ENCODE results near the gene EYA3. TPM values are rescaled to one million over a fixed set of nuclear protein-coding genes. Genes with fewer than 3 reads are reported as not detected.

EYA3 gene
- total RNA-seq, 2 donors from 2014 or later, result 16.7 to 19.4 TPM

DNA sequence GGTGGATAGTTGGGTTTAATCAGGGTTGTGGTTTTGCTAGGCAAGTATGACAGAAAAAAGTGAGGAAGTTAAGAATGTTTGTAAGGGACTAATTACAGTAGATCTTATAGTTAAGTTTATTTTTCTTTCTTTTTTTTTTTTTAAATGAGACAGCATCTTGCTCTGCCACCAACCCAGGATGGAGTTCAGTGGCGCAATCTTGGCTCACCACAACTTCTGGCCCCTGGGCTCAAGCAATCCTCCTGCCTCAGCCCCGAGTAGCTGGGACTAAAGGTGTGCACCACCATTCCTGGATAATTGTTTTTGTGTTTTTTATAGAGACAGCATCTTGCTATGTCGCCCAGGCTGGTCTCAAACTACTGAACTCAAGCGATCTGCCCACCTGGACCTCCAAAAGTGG, 41.7 kb downstream of the EYA3 start:
- no peaks in the 10 kb centered on the region for H3K36me3 ChIP-seq
- H3K4me1 ChIP-seq (replicated peaks), result no peaks in the 10 kb centered on the region
- H3K9me3 ChIP-seq, result no peaks in the 10 kb centered on the region
- no peak overlapping the region for H3K4me3 ChIP-seq
- H3K27ac ChIP-seq, result no peak overlapping the region
- intact Hi-C loops (cut with DNase I), result no loop called here
- DNase-seq (ENCODE audit: low spot score), result no peak
- WGBS, result 91% methylated on average over 4 of the region's 4 CpGs
- H3K27me3 ChIP-seq (replicated peaks; ENCODE audit: insufficient read depth), result no peaks in the 10 kb centered on the region
- TF ChIP-seq POLR2AphosphoS5 (IDR thresholded peaks at IDR 0.05) (no peak), POLR2A (IDR thresholded peaks at IDR 0.05) (no peak)
- TF ChIP-seq, protein P1, sequence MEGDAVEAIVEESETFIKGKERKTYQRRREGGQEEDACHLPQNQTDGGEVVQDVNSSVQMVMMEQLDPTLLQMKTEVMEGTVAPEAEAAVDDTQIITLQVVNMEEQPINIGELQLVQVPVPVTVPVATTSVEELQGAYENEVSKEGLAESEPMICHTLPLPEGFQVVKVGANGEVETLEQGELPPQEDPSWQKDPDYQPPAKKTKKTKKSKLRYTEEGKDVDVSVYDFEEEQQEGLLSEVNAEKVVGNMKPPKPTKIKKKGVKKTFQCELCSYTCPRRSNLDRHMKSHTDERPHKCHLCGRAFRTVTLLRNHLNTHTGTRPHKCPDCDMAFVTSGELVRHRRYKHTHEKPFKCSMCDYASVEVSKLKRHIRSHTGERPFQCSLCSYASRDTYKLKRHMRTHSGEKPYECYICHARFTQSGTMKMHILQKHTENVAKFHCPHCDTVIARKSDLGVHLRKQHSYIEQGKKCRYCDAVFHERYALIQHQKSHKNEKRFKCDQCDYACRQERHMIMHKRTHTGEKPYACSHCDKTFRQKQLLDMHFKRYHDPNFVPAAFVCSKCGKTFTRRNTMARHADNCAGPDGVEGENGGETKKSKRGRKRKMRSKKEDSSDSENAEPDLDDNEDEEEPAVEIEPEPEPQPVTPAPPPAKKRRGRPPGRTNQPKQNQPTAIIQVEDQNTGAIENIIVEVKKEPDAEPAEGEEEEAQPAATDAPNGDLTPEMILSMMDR (IDR thresholded peaks at IDR 0.05), result no peak

DNA sequence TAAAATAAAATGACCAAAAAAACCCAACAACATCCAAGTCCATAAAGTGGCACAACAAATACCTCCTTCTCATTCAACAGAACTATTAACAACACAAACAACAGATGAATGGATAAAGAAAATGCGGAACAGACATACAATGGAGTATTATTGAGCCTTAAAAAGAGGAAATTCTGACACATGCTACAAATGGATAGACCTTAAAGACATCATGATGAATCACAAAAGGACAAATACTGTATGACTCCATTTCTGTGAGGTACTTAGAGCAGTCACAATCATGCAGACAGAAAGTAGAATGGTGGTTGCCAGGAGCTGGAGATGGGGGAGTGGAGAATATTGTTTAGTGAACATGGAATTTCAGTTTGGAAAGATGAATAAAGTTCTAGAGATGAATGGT, 42.6 kb downstream of the EYA3 start:
- DNase-seq (ENCODE audit: low spot score), result no peak
- Histone ChIP-seq H3K4me3 (no peak overlapping the region), H3K36me3 (no peaks in the 10 kb centered on the region), H3K27me3 (replicated peaks; ENCODE audit: insufficient read depth) (no peaks in the 10 kb centered on the region), H3K27ac (no peak overlapping the region), H3K9me3 (no peaks in the 10 kb centered on the region), H3K4me1 (replicated peaks) (no peaks in the 10 kb centered on the region)
- no peak for TF ChIP-seq POLR2A (IDR thresholded peaks at IDR 0.05)
- TF ChIP-seq, protein P1 (IDR thresholded peaks at IDR 0.05), result no peak
- TF ChIP-seq POLR2AphosphoS5 (IDR thresholded peaks at IDR 0.05), result no peak
- 96% methylated on average over 1 of the region's 1 CpG for WGBS
- intact Hi-C loops (cut with DNase I), result no loop called here

DNA sequence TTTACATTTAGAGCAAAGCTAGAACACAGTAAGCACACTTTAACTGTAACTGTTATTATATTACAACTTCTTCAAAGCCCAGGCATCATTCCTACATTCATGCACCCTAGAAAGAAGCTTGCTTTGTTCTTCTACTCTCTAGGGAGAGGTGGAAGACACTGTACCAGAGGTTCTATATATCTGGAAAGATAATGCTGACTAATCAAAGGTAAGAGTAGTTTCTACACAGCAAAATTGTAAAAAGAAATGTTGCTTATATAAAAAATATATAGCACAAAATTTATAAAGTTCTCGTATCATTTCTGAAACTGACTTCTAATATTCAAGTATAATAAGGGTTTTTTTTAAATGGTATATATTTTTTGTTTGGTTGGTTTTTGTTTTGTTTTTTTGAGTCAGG, 44.0 kb downstream of the EYA3 start:
- 97% methylated on average over 1 of the region's 1 CpG for WGBS
- Histone ChIP-seq H3K27ac (no peak overlapping the region), H3K27me3 (replicated peaks; ENCODE audit: insufficient read depth) (no peaks in the 10 kb centered on the region), H3K36me3 (no peaks in the 10 kb centered on the region), H3K4me1 (replicated peaks) (no peaks in the 10 kb centered on the region), H3K4me3 (no peak overlapping the region), H3K9me3 (no peaks in the 10 kb centered on the region)
- intact Hi-C loops (cut with DNase I), result no loop called here
- TF ChIP-seq, protein P1 (IDR thresholded peaks at IDR 0.05), result no peak
- TF ChIP-seq POLR2A (IDR thresholded peaks at IDR 0.05) (no peak), POLR2AphosphoS5 (IDR thresholded peaks at IDR 0.05) (no peak)
- DNase-seq (ENCODE audit: low spot score), result no peak

DNA sequence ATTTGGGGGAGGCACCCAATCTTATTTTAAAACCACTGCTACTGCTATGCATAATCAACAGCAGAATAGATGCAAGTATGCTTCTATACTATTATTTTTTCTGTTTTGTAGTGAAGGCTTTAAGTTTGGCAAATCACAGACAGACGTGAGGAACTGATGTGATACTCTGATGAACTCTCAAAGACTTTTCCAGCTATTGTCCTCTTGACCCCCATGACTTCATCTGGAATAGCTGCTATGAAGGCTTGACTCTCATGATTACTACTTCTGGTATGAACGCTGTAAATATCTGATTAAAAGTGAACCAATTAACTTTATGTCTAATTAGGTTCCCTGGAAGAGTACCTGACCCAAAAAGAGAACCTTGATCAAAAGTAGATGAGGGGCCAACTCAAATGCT, 49.1 kb downstream of the EYA3 start:
- Histone ChIP-seq H3K4me1 (replicated peaks) (no peaks in the 10 kb centered on the region), H3K27ac (no peak overlapping the region), H3K9me3 (no peaks in the 10 kb centered on the region), H3K27me3 (replicated peaks; ENCODE audit: insufficient read depth) (no peaks in the 10 kb centered on the region), H3K36me3 (no peaks in the 10 kb centered on the region), H3K4me3 (no peak overlapping the region)
- intact Hi-C loops (cut with DNase I), result no loop called here
- no peak for DNase-seq (ENCODE audit: low spot score)
- WGBS, result 73% methylated on average over 2 of the region's 2 CpGs
- no peak for TF ChIP-seq POLR2AphosphoS5 (IDR thresholded peaks at IDR 0.05)
- TF ChIP-seq, protein P1 (IDR thresholded peaks at IDR 0.05), result no peak
- no peak for TF ChIP-seq POLR2A (IDR thresholded peaks at IDR 0.05)

DNA sequence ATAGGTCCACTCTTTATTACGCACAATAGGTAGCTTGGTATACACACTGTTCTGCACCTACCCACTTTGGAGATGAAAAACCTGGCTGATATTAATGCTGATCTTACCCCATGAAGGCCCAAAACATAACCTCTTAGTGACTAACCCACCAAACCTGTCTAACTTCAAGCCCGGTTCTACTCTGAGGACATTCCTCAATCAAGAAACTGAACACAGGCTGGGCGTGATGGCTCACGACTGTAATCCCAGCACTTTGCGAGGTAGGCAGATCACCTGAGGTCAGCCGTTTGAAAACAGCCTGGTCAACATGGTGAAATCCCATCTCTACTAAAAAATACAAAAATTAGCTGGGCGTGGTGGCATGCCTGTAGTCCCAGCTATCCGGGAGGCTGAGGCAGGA, 50.5 kb downstream of the EYA3 start:
- H3K36me3 ChIP-seq, result no peaks in the 10 kb centered on the region
- no peaks in the 10 kb centered on the region for H3K9me3 ChIP-seq
- WGBS, result 82% methylated on average over 8 of the region's 8 CpGs
- no peak overlapping the region for H3K4me3 ChIP-seq
- TF ChIP-seq POLR2A (IDR thresholded peaks at IDR 0.05) (no peak), POLR2AphosphoS5 (IDR thresholded peaks at IDR 0.05) (no peak)
- H3K4me1 ChIP-seq (replicated peaks), result no peaks in the 10 kb centered on the region
- H3K27ac ChIP-seq, result no peak overlapping the region
- no peak for DNase-seq (ENCODE audit: low spot score)
- H3K27me3 ChIP-seq (replicated peaks; ENCODE audit: insufficient read depth), result no peaks in the 10 kb centered on the region
- intact Hi-C loops (cut with DNase I), result no loop called here
